ENCODE results near the gene AFP. TPM values are rescaled to one million over a fixed set of nuclear protein-coding genes. Genes with fewer than 3 reads are reported as not detected.

AFP gene
- total and polyA plus RNA-seq, 2 of the 13 experiments (the other 11 are each of a cell fraction or from before 2014, with no cell fraction given), result 9,434 to 13,105 TPM

DNA sequence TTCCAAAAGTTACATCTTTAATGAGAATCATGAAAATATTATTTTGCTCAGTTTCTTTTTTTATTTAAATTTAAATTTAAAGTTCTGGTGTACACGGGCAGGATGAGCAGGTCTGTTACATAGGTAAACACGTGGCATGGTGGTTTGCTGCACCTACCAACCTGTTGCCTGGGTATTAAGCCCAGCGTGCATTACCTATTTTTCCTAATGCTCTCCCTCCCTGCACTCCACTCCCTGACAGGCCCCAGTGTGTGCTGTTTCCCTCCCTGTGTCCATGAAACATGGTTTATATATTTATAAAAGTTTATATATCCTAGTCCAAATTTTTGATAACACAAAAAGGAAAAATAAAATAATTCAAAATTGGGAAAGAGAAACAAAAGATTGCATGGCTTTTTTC, 4.0 kb downstream of the AFP start (continued):
- TF ChIP-seq, protein P1, sequence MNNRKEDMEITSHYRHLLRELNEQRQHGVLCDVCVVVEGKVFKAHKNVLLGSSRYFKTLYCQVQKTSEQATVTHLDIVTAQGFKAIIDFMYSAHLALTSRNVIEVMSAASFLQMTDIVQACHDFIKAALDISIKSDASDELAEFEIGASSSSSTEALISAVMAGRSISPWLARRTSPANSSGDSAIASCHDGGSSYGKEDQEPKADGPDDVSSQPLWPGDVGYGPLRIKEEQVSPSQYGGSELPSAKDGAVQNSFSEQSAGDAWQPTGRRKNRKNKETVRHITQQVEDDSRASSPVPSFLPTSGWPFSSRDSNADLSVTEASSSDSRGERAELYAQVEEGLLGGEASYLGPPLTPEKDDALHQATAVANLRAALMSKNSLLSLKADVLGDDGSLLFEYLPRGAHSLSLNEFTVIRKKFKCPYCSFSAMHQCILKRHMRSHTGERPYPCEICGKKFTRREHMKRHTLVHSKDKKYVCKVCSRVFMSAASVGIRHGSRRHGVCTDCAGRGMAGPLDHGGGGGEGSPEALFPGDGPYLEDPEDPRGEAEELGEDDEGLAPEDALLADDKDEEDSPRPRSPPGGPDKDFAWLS (CRISPR knock-in tag; IDR thresholded peaks at IDR 0.05; ENCODE audit: borderline replicate concordance), result no peak
- TF ChIP-seq, protein P2, sequence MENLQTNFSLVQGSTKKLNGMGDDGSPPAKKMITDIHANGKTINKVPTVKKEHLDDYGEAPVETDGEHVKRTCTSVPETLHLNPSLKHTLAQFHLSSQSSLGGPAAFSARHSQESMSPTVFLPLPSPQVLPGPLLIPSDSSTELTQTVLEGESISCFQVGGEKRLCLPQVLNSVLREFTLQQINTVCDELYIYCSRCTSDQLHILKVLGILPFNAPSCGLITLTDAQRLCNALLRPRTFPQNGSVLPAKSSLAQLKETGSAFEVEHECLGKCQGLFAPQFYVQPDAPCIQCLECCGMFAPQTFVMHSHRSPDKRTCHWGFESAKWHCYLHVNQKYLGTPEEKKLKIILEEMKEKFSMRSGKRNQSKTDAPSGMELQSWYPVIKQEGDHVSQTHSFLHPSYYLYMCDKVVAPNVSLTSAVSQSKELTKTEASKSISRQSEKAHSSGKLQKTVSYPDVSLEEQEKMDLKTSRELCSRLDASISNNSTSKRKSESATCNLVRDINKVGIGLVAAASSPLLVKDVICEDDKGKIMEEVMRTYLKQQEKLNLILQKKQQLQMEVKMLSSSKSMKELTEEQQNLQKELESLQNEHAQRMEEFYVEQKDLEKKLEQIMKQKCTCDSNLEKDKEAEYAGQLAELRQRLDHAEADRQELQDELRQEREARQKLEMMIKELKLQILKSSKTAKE (CRISPR knock-in tag; IDR thresholded peaks at IDR 0.05; ENCODE audit: borderline replicate concordance), result no peak
- no peak for TF ChIP-seq ZNF136 (CRISPR knock-in tag; IDR thresholded peaks at IDR 0.05; ENCODE audit: low read depth)
- TF ChIP-seq MBD4 (IDR thresholded peaks at IDR 0.05; ENCODE audit: borderline replicate concordance, low read length), result peak; percentile 68; the same call in 1 of the 2 replicates
- TF ChIP-seq SAP130 (CRISPR knock-in tag; IDR thresholded peaks at IDR 0.05; ENCODE audit: low read depth), result peak; percentile 40

DNA sequence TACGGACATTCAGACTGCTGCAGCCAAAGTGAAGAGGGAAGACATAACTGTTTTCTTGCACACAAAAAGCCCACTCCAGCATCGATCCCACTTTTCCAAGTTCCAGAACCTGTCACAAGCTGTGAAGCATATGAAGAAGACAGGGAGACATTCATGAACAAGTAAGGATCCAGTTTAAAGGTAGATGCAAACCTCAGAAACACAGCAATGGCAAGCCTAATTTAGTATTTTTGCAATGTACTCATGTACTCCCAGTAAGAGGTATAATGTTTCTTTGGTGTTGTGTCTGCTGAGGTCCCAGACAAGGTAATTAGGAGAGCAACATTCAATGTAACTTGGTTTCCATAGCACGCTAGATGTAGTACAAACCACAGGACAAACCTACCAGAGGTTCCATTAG, 4.6 kb downstream of the AFP start:
- Histone ChIP-seq H4K20me1 (ENCODE audit: insufficient read depth, low read length) (peaks cover 3% of the 10 kb centered on the region; the same call in 1 of the 2 replicates), H3K9ac (ENCODE audit: insufficient read depth, low read depth, low read length) (peak overlapping the region; percentile 75), H3K36me3 (replicated peaks in 1 of 2; ENCODE audit: control insufficient read depth in 1 of 2, insufficient read depth in 2 of 2, low read length in 2 of 2) (peaks cover 6 to 27% of the 10 kb centered on the region in 2 experiments), H2AFZ (ENCODE audit: low read length) (no peak overlapping the region), H3K4me2 (ENCODE audit: low read depth, low read length) (peak overlapping the region; percentile 82), H3K4me3 (replicated peaks in 1 of 3; ENCODE audit: insufficient read depth in 1 of 3, low read depth in 2 of 3, low read length in 3 of 3) (peak overlapping the region; percentile 68 to 80 (median 70); a peak in 5 of 6 replicates), H3K27ac (ENCODE audit: extremely low read length, insufficient read depth, low read length) (peak overlapping the region; percentile 98), H3K79me2 (ENCODE audit: insufficient read depth, low read length) (peaks cover 63% of the 10 kb centered on the region), H3K4me1 (ENCODE audit: insufficient read depth, low read length) (peaks cover 67% of the 10 kb centered on the region), H3K9me3 (ENCODE audit: low read length) (no peaks in the 10 kb centered on the region), H3K27me3 (ENCODE audit: control insufficient read depth in 1 of 2, insufficient read depth in 2 of 2, low read length in 2 of 2) (no peaks in the 10 kb centered on the region)
- POLR2A ChIA-PET, result no interaction called here
- BruUV-seq (replicated peaks), result no TSS peak
- CTCF ChIA-PET (ENCODE audit: low intra/inter-chr PET ratio, low total read pairs), result interaction anchor here (1.3 kb wide), 1 partner anchor 98 kb away, joined by 5 read pairs; no protein-coding TSS in a partner anchor
- in situ Hi-C loops (cut with HindIII; ENCODE audit: extremely low pct_ligation_motif_present, low pct_unique_long_range_greater_than_20kb), result loop anchor here (5.0 kb wide), 1 partner anchor 98 kb away; no protein-coding TSS in a partner anchor
- 55% methylated on average over 3 of the region's 3 CpGs for WGBS (ENCODE audit: low lambda C conversion rate)
- ATAC-seq (peak; percentile 8; the same call in 1 of the 3 replicates), DNase-seq (ENCODE audit: low spot score) (no peak), FAIRE-seq (no peak)
- intact Hi-C loops (cut with micrococcal nuclease; ENCODE audit: unreplicated experiment), result loop anchor here (10.0 kb wide), 1 partner anchor 214 kb away; no protein-coding TSS in a partner anchor
- TF ChIP-seq, protein P3, sequence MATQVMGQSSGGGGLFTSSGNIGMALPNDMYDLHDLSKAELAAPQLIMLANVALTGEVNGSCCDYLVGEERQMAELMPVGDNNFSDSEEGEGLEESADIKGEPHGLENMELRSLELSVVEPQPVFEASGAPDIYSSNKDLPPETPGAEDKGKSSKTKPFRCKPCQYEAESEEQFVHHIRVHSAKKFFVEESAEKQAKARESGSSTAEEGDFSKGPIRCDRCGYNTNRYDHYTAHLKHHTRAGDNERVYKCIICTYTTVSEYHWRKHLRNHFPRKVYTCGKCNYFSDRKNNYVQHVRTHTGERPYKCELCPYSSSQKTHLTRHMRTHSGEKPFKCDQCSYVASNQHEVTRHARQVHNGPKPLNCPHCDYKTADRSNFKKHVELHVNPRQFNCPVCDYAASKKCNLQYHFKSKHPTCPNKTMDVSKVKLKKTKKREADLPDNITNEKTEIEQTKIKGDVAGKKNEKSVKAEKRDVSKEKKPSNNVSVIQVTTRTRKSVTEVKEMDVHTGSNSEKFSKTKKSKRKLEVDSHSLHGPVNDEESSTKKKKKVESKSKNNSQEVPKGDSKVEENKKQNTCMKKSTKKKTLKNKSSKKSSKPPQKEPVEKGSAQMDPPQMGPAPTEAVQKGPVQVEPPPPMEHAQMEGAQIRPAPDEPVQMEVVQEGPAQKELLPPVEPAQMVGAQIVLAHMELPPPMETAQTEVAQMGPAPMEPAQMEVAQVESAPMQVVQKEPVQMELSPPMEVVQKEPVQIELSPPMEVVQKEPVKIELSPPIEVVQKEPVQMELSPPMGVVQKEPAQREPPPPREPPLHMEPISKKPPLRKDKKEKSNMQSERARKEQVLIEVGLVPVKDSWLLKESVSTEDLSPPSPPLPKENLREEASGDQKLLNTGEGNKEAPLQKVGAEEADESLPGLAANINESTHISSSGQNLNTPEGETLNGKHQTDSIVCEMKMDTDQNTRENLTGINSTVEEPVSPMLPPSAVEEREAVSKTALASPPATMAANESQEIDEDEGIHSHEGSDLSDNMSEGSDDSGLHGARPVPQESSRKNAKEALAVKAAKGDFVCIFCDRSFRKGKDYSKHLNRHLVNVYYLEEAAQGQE (IDR thresholded peaks at IDR 0.05; ENCODE audit: borderline replicate concordance in 1 of 2, low read depth in 1 of 2, low read length in 2 of 2), result 0 out of 4 replicates have a peak, but pooled peaks of 1 of the 2 experiments have one; percentile 29
- TF ChIP-seq FOSL2 (CRISPR knock-in tag; IDR thresholded peaks at IDR 0.05), result no peak
- TF ChIP-seq, protein P4, sequence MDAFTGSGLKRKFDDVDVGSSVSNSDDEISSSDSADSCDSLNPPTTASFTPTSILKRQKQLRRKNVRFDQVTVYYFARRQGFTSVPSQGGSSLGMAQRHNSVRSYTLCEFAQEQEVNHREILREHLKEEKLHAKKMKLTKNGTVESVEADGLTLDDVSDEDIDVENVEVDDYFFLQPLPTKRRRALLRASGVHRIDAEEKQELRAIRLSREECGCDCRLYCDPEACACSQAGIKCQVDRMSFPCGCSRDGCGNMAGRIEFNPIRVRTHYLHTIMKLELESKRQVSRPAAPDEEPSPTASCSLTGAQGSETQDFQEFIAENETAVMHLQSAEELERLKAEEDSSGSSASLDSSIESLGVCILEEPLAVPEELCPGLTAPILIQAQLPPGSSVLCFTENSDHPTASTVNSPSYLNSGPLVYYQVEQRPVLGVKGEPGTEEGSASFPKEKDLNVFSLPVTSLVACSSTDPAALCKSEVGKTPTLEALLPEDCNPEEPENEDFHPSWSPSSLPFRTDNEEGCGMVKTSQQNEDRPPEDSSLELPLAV (CRISPR knock-in tag; conservative IDR thresholded peaks at IDR 0.05; ENCODE audit: low read depth), result 0 out of 2 replicates have a peak, but pooled peaks have one; percentile 80
- no peak for TF ChIP-seq SP2 (CRISPR knock-in tag; IDR thresholded peaks at IDR 0.05)
- TF ChIP-seq ZNF251 (CRISPR knock-in tag; IDR thresholded peaks at IDR 0.05), result no peak
- no peak for TF ChIP-seq FLYWCH1 (CRISPR knock-in tag; IDR thresholded peaks at IDR 0.05)
- TF ChIP-seq MTF1 (CRISPR knock-in tag; IDR thresholded peaks at IDR 0.05), result no peak
- TF ChIP-seq NR3C1 (CRISPR knock-in tag; IDR thresholded peaks at IDR 0.05), result no peak
- no peak for TF ChIP-seq ZNF674 (CRISPR knock-in tag; IDR thresholded peaks at IDR 0.05; ENCODE audit: low read depth)
